HL-60 (cell line): Measurements from ENCODE around the gene ZNF236.

Experiments
- DNase-seq, 2 experiments: peaks; one replicate each; pipeline ENCODE4 v3.0.0-alpha.2; 2010 to 2020; ENCODE audit warnings: low read depth in 1 of 2, low spot score in 1 of 2
- H3K27ac ChIP-seq: fragments of 250-450 bp; sonication (Bioruptor Pico); replicated peaks from 2 replicates; pipeline ENCODE4 v1.5.1; 2020; ENCODE audit warnings: mild to moderate bottlenecking, moderate library complexity
- H3K27me3 ChIP-seq: fragments of 250-450 bp; sonication (Bioruptor Pico); 2 replicates; pipeline ENCODE4 v1.5.1; 2021; ENCODE audit warnings: mild to moderate bottlenecking, moderate library complexity; ENCODE audit not compliant: insufficient read depth, poor library complexity, severe bottlenecking
- H3K4me3 ChIP-seq: replicated peaks from 2 replicates; pipeline ENCODE4 v1.5.1; 2011; ENCODE audit warnings: mild to moderate bottlenecking, control low read depth, low read length; ENCODE audit not compliant: insufficient read depth
- GABPA ChIP-seq: IDR thresholded peaks from 2 replicates; pipeline ENCODE4 v1.6.1; 2012; ENCODE audit warnings: low read depth
- POLR2AphosphoS5 ChIP-seq: IDR thresholded peaks from 2 replicates; pipeline ENCODE4 v1.6.1; 2012; ENCODE audit warnings: low read depth
- SPI1 ChIP-seq: IDR thresholded peaks from 2 replicates; pipeline ENCODE4 v1.6.1; 2012; ENCODE audit warnings: low read depth, mild to moderate bottlenecking, borderline replicate concordance
- TF ChIP-seq, protein P1 (sequence below): IDR thresholded peaks from one replicate; pipeline ENCODE4 v1.5.1; 2011; ENCODE audit warnings: low read length, control low read depth, inconsistent platforms; ENCODE audit not compliant: insufficient read depth
- TF ChIP-seq, protein P2 (sequence below): IDR thresholded peaks from 2 replicates; pipeline ENCODE4 v1.6.1; 2012; ENCODE audit warnings: low read depth; ENCODE audit not compliant: insufficient replicate concordance

ZNF236 gene

GRCh38 chr18:76821356-76821874 lies 942 bp upstream of the ZNF236 start:
- no peaks in the 10 kb centered on the region for H3K27me3 ChIP-seq
- peak; percentile 26 to 42 for DNase-seq
- peak overlapping the region; percentile 88 for H3K27ac ChIP-seq
- peak overlapping the region; percentile 59 for H3K4me3 ChIP-seq
- TF ChIP-seq, protein P1, sequence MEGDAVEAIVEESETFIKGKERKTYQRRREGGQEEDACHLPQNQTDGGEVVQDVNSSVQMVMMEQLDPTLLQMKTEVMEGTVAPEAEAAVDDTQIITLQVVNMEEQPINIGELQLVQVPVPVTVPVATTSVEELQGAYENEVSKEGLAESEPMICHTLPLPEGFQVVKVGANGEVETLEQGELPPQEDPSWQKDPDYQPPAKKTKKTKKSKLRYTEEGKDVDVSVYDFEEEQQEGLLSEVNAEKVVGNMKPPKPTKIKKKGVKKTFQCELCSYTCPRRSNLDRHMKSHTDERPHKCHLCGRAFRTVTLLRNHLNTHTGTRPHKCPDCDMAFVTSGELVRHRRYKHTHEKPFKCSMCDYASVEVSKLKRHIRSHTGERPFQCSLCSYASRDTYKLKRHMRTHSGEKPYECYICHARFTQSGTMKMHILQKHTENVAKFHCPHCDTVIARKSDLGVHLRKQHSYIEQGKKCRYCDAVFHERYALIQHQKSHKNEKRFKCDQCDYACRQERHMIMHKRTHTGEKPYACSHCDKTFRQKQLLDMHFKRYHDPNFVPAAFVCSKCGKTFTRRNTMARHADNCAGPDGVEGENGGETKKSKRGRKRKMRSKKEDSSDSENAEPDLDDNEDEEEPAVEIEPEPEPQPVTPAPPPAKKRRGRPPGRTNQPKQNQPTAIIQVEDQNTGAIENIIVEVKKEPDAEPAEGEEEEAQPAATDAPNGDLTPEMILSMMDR, result no peak
- 0 out of 2 replicates have a peak, but pooled peaks have one; percentile 1 for TF ChIP-seq SPI1

- Histone ChIP-seq H3K27ac (peak overlapping the region; percentile 88), H3K27me3 (no peaks in the 10 kb centered on the region), H3K4me3 (peak overlapping the region; percentile 59)
- TF ChIP-seq POLR2AphosphoS5 (peak; percentile 81), SPI1 (0 out of 2 replicates have a peak, but pooled peaks have one; percentile 0)
- TF ChIP-seq, protein P2, sequence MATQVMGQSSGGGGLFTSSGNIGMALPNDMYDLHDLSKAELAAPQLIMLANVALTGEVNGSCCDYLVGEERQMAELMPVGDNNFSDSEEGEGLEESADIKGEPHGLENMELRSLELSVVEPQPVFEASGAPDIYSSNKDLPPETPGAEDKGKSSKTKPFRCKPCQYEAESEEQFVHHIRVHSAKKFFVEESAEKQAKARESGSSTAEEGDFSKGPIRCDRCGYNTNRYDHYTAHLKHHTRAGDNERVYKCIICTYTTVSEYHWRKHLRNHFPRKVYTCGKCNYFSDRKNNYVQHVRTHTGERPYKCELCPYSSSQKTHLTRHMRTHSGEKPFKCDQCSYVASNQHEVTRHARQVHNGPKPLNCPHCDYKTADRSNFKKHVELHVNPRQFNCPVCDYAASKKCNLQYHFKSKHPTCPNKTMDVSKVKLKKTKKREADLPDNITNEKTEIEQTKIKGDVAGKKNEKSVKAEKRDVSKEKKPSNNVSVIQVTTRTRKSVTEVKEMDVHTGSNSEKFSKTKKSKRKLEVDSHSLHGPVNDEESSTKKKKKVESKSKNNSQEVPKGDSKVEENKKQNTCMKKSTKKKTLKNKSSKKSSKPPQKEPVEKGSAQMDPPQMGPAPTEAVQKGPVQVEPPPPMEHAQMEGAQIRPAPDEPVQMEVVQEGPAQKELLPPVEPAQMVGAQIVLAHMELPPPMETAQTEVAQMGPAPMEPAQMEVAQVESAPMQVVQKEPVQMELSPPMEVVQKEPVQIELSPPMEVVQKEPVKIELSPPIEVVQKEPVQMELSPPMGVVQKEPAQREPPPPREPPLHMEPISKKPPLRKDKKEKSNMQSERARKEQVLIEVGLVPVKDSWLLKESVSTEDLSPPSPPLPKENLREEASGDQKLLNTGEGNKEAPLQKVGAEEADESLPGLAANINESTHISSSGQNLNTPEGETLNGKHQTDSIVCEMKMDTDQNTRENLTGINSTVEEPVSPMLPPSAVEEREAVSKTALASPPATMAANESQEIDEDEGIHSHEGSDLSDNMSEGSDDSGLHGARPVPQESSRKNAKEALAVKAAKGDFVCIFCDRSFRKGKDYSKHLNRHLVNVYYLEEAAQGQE, result peak; percentile 43
- TF ChIP-seq, protein P1, result no peak
- peak; percentile 65 to 73 for DNase-seq
Observed at GRCh38 chr18:76821875-76822505, 367 bp upstream of the ZNF236 start.

DNA sequence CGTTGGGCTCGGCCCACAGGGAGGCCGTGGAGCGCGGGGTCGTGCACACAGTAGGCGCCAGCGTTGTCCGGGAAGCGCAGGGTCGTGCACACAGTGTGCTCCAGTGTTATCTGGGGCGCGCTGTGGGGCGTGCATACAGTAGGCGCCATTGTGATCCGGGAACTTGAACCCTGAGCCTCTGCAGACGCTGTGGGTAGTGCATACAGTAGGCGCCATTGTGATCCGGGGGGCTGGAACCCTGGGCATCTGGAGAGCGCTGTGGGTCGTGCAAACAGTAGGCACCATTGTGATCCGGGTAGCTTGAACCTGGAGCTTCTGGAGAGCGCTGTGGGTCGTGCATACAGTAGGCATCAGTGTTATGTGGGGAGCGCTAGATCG lies 793 bp downstream of the ZNF236 start:
- H3K4me3 ChIP-seq, result peak overlapping the region; percentile 77
- DNase-seq, result no peak
- peak overlapping the region; percentile 73 for H3K27ac ChIP-seq
- H3K27me3 ChIP-seq, result no peaks in the 10 kb centered on the region
- TF ChIP-seq GABPA (no peak), POLR2AphosphoS5 (peak; percentile 0; the same call in 1 of the 2 replicates)

DNA sequence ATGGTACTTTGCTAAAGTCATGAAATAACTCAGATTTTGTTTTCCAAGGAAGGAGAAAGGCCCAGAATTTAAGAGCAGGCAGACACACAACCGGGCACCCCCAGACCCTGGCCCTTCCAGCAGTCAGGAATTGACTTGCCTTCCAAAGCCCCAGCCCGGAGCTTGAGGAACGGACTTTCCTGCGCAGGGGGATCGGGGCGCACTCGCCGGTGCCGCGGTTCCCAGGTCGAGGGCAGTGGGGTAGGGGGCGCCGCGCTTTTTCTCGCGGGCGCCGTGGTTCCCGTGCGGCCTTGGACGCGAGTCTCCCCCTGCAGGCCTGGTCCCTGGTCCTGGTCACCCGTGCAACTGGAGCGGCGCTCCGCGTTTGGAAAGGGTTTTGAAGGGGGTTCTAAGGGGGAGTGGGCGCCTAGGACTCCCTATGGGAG lies 1.2 kb downstream of the ZNF236 start:
- Histone ChIP-seq H3K27me3 (no peaks in the 10 kb centered on the region), H3K4me3 (peak overlapping the region; percentile 77), H3K27ac (peak overlapping the region; percentile 73)
- TF ChIP-seq GABPA, result no peak
- TF ChIP-seq, protein P2, result no peak
- TF ChIP-seq POLR2AphosphoS5, result no peak
- TF ChIP-seq, protein P1, result no peak
- TF ChIP-seq SPI1, result no peak
- DNase-seq, result no peak
